HepG2 (cell line): Measurements from ENCODE around the gene DDAH2. TPM values are rescaled to one million over a fixed set of nuclear protein-coding genes. Genes with fewer than 3 reads are reported as not detected.

Source experiments
- ATF6 ChIP-seq: sonication (generic); formaldehyde crosslinking; conservative IDR thresholded peaks from 2 replicates; pipeline ENCODE4 v1.4.0; 2020; ENCODE audit warnings: missing genetic modification reagents
- ATF7-NPFF ChIP-seq: sonication (generic); formaldehyde crosslinking; IDR thresholded peaks from 2 replicates; pipeline ENCODE4 v1.8.1; 2023; ENCODE audit warnings: mild to moderate bottlenecking, low read depth, missing genetic modification reagents, moderate library complexity
- KMT2A ChIP-seq: sonication (generic); formaldehyde crosslinking; IDR thresholded peaks from 2 replicates; pipeline ENCODE4 v1.4.0; 2020; ENCODE audit warnings: missing genetic modification reagents
- MAZ ChIP-seq, 2 experiments: sonication (generic) in 1 of 2; formaldehyde crosslinking in 1 of 2; IDR thresholded peaks; 2 replicates each; pipeline versions ENCODE4 v1.5.0 to v1.6.1; 2012 to 2020; ENCODE audit warnings: low read depth in 2 of 2, mild to moderate bottlenecking in 2 of 2, borderline replicate concordance in 1 of 2, improper control_type of control experiment in 1 of 2, low read length in 1 of 2, missing genetic modification reagents in 1 of 2, moderate library complexity in 1 of 2
- MTF1 ChIP-seq: sonication (generic); formaldehyde crosslinking; IDR thresholded peaks from 2 replicates; pipeline ENCODE4 v1.5.0; 2020; ENCODE audit warnings: missing genetic modification reagents
- NFAT5 ChIP-seq: sonication (generic); formaldehyde crosslinking; IDR thresholded peaks from 2 replicates; pipeline ENCODE4 v1.4.0; 2020; ENCODE audit warnings: missing genetic modification reagents
- PLRG1 ChIP-seq: fragments of 450-650 bp; conservative IDR thresholded peaks from 2 replicates; pipeline ENCODE4 v1.6.1; 2016
- RXRB ChIP-seq: IDR thresholded peaks from 2 replicates; pipeline ENCODE4 v1.6.1; 2016; ENCODE audit warnings: borderline replicate concordance, missing genetic modification reagents, missing compliant biosample characterization
- SUZ12 ChIP-seq: fragments of 150-350 bp; IDR thresholded peaks from 2 replicates; pipeline ENCODE4 v1.6.1; 2014; ENCODE audit warnings: low read depth, low read length
- TBL1XR1 ChIP-seq: fragments of 150-350 bp; IDR thresholded peaks from 2 replicates; pipeline ENCODE4 v1.6.1; 2014; ENCODE audit warnings: borderline replicate concordance, low read length; ENCODE audit not compliant: partially characterized antibody
- ZBTB43 ChIP-seq: sonication (generic); formaldehyde crosslinking; conservative IDR thresholded peaks from 2 replicates; pipeline ENCODE4 v1.4.0; 2020; ENCODE audit warnings: missing genetic modification reagents
- ZEB1 ChIP-seq: IDR thresholded peaks from 2 replicates; pipeline ENCODE4 v1.6.1; 2012; ENCODE audit warnings: mild to moderate bottlenecking, low read depth, inconsistent platforms; ENCODE audit not compliant: insufficient replicate concordance
- ZMYM3 ChIP-seq: sonication (generic); formaldehyde crosslinking; IDR thresholded peaks from 2 replicates; pipeline ENCODE4 v1.5.1; 2020; ENCODE audit warnings: mild to moderate bottlenecking, missing genetic modification reagents
- ZNF549 ChIP-seq: sonication (generic); formaldehyde crosslinking; IDR thresholded peaks from 2 replicates; pipeline ENCODE4 v1.5.0; 2020; ENCODE audit warnings: missing genetic modification reagents
- ZNF580 ChIP-seq: IDR thresholded peaks from 2 replicates; pipeline ENCODE4 v1.6.1; 2016; ENCODE audit warnings: low read depth, borderline replicate concordance
- ZNF614 ChIP-seq: IDR thresholded peaks from 2 replicates; pipeline ENCODE4 v1.6.1; 2018; ENCODE audit warnings: missing biosample characterization, missing genetic modification reagents, inconsistent platforms, borderline replicate concordance
- polyA plus RNA-seq, 8 experiments: library from polyadenylated mRNA; depleted of rRNA in 3 of 8; stranded (reverse) in 7 of 8; unstranded in 1 of 8; fragments of >200 nt; fragmentation: Illumina TruSeq in 4 of 8; extraction: Trizol in 4 of 8; gene quantifications; 2 replicates each; pipeline versions ENCODE4 v1.2.1 to v1.2.3, GENCODE V29; 2011 to 2016; ENCODE audit warnings: low read depth in 4 of 8, missing spikeins in 1 of 8, mixed read lengths in 1 of 8; ENCODE audit not compliant: insufficient read depth in 1 of 8
- total RNA-seq, 5 experiments: library from RNA; depleted of rRNA; stranded (reverse); fragments of >200 nt; fragmentation: Illumina TruSeq; extraction: Trizol; gene quantifications; 2 replicates each; pipeline ENCODE4 v1.2.3, GENCODE V29; 2016; ENCODE audit warnings: low read depth in 1 of 5
- TF ChIP-seq, protein P1 (sequence below): sonication (generic); formaldehyde crosslinking; IDR thresholded peaks from 2 replicates; pipeline ENCODE4 v1.4.0; 2020; ENCODE audit warnings: missing genetic modification reagents, borderline replicate concordance

The DDAH2 gene
- total and polyA plus RNA-seq, 2 of the 13 experiments (the other 11 are each of a cell fraction or from before 2014, with no cell fraction given): 16.4 to 21.1 TPM

GRCh38 chr6:31717499-31718222 lies 11.4 kb downstream of the DDAH2 start (continued):
- TF ChIP-seq ZNF549 (no peak), MAZ (IDR thresholded peaks at IDR 0.05; ENCODE audit: borderline replicate concordance, low read depth, low read length) (no peak), MAZ (CRISPR knock-in tag; IDR thresholded peaks at IDR 0.05; ENCODE audit: low read depth) (no peak), ZBTB43 (CRISPR knock-in tag) (no peak), TBL1XR1 (no peak), ATF6 (CRISPR knock-in tag) (no peak), MTF1 (CRISPR knock-in tag) (no peak), ZNF614 (peak; percentile 79; the same call in 1 of the 2 replicates), ZNF580 (CRISPR knock-in tag) (peak; percentile 56; the same call in 1 of the 2 replicates), ZMYM3 (CRISPR knock-in tag) (peak; percentile 29; the same call in 1 of the 2 replicates), ZEB1 (no peak), SUZ12 (no peak), NFAT5 (CRISPR knock-in tag) (no peak), KMT2A (CRISPR knock-in tag) (0 out of 2 replicates have a peak, but pooled peaks have one; percentile 27), PLRG1 (no peak), ATF7-NPFF (CRISPR knock-in tag) (no peak), RXRB (CRISPR knock-in tag) (peak; percentile 30; the same call in 1 of the 2 replicates)
- TF ChIP-seq, protein P1, sequence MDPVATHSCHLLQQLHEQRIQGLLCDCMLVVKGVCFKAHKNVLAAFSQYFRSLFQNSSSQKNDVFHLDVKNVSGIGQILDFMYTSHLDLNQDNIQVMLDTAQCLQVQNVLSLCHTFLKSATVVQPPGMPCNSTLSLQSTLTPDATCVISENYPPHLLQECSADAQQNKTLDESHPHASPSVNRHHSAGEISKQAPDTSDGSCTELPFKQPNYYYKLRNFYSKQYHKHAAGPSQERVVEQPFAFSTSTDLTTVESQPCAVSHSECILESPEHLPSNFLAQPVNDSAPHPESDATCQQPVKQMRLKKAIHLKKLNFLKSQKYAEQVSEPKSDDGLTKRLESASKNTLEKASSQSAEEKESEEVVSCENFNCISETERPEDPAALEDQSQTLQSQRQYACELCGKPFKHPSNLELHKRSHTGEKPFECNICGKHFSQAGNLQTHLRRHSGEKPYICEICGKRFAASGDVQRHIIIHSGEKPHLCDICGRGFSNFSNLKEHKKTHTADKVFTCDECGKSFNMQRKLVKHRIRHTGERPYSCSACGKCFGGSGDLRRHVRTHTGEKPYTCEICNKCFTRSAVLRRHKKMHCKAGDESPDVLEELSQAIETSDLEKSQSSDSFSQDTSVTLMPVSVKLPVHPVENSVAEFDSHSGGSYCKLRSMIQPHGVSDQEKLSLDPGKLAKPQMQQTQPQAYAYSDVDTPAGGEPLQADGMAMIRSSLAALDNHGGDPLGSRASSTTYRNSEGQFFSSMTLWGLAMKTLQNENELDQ (CRISPR knock-in tag): no peak
